ENCODE measurements around the gene ARL13B.

DNA sequence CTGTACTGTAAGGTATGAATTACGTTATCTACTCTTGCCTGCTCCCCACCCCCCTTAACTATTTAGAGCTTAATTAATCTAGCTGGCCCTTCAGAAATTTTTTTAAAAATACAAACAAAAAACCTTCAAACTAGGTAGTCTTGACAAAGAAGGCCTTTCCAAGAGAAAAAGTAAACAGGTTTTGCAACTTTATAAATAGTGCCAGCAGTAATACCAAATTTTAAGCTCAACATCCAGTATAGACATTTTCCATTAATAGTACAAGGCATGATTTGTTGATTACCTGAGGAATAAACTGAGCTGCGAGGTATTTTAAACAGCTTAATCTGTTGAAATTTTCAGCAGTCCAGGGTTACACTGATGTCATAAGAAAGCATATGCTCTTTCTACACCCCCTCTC lies 28.3 kb downstream of the ARL13B start:
- TF ChIP-seq ZNF274 (IDR thresholded peaks at IDR 0.05; ENCODE audit: low read depth, low read length) (no peak), SUZ12 (IDR thresholded peaks at IDR 0.05; ENCODE audit: extremely low read depth, insufficient read depth, insufficient read length) (no peak)
